Stimulated activated CD4-positive, alpha-beta T cell treated with anti-CD3 and anti-CD28 coated beads, Interleukin-1b, Interleukin-23, amount 100 ng/mL, for 4 hours (primary cell): ENCODE results near the gene KLHL22.
"Not testable (repeated sequence)": the region's sequence is repeated elsewhere in the genome, so short reads cannot be mapped to it uniquely, and the experiment has no call there.

Source experiments
- DNase-seq, 2 donors: peaks; one replicate each; pipeline ENCODE4 v3.0.0-alpha.2; 2020; ENCODE audit warnings: low read depth in 2 of 2

Gene KLHL22, protein sequence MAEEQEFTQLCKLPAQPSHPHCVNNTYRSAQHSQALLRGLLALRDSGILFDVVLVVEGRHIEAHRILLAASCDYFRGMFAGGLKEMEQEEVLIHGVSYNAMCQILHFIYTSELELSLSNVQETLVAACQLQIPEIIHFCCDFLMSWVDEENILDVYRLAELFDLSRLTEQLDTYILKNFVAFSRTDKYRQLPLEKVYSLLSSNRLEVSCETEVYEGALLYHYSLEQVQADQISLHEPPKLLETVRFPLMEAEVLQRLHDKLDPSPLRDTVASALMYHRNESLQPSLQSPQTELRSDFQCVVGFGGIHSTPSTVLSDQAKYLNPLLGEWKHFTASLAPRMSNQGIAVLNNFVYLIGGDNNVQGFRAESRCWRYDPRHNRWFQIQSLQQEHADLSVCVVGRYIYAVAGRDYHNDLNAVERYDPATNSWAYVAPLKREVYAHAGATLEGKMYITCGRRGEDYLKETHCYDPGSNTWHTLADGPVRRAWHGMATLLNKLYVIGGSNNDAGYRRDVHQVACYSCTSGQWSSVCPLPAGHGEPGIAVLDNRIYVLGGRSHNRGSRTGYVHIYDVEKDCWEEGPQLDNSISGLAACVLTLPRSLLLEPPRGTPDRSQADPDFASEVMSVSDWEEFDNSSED

DNA sequence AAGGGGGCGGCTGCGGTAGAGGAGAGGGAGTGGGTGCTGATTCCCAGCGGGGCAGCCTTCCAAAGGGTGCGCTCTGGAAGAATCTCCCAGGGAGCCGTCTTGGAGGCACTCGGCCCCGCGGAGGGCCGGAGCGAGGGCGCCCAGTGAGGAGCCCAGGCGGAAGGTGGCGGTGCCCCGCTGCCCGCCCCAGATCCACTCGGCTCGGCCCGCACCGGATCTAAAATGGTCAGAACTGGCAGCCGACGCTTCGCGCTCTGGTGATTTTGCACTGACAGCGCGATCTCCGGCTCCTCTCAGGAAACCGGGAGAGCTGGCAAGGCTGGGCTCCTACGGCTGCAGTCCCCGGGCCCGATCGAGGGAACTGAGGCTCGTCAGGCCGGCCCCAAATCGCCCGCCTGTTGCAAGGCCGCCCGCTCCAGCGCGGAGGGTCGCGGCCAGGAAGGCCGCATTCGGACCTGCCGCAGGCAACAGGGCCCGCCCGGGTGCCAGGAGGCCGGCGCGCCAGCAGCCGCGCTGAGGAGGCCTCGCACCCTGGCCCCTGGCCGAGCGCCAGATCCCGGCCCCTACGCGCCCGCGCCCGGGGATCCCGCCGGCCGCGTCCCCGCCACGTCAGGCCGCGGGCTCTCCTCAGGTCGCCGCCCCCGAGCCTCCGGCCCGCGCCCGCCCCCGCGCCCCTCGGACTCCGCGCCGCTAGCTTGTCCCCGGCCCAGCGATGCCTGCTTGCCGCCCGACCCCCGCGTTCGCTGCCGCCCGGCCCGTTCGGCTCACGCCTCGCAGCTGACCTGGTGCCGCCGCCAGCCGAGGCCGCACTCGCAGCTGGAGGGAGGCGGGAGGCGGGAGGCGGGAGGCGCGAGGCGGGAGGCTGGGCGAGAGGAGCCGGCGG, at the start of gene KLHL22:
TSS of gene KLHL22 (minus strand) at position 818 of the 883 bp plus-strand sequence. CDS start 6,584 bp downstream, outside the sequence.
- peak in 1 of 2 donors; percentile 8 for DNase-seq

DNA sequence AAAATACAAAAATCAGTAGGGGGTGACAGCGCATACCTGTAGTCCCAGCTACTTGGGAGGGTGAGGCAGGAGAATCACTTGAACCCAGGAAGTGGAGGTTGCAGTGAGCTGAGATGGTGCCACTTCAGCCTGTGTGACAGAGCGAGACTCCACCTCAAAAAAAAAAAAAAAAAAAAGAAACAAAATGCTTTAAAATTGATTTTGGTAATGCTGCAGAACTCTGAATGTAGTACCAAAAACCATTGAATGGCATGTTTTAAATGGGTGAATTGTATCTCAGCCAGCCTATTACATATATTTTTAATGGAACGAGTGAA, 49.7 kb upstream of the KLHL22 start:
- not testable (repeated sequence) for DNase-seq

DNA sequence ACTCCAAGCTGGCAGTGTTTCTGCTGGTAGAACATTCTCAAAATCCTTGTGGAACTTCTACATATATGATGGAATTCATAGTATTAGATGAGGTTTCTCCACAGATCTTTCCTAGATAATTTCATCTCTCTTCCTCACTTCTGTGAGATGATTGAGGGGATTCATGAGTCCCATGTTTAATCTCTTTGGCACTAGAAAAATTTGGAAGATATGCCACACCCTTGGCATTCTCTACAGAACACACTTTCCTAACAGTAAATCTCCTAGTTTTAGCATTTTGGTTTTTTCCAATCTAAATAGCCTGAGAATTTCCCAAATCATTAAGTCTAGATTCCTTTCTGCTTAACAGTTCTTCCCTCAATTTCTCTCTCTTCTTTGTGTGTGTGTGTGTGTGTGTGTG, 47.1 kb upstream of the KLHL22 start:
- DNase-seq = no peak

DNA sequence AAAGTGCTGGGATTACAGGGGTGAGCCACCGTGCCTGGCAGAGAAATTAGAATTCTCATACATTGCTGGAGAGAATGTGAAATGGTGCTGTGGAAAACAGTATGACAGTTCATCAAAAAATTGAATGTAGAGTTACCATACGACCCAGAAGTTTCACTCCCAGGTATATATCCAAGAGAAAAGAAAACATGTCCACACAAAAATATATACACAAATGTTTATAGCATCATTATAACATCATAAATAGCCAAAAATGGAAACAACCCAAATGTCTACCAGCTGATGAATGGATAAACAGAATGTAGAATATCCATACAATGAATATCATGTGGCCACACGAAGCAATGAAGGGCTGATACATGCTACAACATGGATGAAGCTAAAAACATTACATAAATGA, 46.5 kb upstream of the KLHL22 start:
- DNase-seq = no peak

DNA sequence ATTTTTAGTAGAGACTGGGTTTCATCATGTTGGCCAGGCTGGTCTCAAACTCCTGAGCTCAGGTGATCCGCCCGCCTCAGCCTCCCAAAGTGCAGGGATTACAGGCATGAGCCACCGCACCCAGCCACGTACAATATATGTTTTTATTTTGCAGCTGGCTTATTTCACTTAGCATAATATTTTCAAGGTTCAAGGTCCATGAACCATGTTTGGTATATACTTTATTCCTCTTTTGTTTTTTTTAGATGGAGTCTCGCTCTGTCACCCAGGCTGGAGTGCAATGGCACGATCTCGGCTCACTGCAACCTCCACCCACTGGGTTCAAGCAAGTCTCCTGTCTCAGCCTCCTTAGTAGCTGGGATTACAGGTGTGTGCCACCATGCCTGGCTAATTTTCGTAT, 43.3 kb upstream of the KLHL22 start:
- DNase-seq = not testable (repeated sequence)

DNA sequence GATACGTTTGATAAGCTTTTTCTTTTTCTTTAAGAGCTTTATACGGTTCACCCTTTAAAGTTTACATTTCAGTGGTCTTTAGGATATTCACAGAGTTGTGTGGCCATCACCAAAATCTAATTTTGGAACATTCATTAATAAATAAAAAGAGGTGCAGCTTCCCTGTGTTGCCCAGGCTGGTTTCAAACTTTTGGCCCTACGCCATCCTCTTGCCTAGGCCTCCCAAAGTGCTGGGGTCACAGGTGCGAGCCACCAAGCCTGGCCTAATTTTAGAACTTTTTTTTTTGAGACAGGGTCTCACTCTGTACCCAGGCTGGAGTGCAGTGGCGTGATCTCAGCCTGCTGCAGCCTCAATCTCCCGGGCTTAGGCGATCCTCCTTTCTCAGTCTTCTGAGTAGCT, 42.4 kb upstream of the KLHL22 start:
- DNase-seq = no peak

DNA sequence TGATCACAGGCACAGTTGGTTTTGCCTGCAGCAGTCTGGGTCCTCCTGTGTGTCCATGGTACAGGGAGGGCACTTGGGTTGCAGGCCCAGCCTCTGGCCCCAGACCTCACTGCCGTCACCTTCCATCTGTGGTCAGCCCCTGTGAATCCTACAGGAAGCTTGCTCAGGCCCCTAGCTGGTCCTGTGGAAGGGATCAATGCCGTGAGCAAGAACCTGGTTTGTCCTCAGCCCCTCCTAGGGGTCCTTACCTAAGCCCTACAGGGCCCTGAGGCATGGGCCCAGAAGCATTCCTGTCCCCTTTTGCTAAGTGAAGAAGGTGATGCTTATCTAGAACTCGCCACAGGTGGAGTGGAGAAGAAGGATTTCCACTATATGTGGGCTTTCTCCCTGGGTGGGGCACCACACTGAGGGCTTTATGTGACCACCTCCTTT, 41.7 kb upstream of the KLHL22 start:
- no peak for DNase-seq

DNA sequence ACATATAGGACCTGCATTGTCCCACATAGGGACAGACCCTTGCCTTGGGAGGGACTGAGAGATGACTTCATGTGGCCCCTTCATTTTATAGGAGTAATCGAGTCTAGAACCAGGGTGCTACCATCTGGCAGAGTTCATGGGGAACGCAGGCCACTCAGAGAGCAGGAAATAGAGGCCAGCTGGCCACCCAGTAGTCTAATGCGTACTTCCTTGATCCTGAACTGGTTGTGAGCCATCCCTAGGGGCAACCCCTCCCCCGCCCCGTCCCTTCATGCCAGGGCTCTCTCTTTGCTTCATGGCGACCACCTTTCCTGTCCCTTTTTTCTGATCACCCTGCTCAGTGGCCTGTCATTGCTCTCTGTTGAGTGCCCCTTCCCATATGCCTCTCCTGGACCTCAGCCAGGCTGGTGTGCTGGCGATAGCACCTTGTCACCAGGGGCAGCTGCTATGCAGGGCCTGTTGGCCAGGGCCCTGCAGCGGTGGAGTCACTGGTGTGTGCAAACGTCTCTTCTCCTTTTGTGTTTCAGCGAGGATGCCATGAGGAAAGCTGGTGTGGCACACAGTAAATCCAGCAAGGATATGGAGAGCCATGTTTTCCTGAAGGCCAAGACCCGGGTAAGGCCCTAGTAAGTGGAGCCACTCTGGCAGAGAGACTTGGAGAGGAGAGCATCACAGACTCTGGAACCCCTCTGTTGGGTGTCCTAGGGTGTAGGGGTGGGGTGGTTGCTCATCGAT, 41.2 kb upstream of the KLHL22 start:
- DNase-seq = no peak

DNA sequence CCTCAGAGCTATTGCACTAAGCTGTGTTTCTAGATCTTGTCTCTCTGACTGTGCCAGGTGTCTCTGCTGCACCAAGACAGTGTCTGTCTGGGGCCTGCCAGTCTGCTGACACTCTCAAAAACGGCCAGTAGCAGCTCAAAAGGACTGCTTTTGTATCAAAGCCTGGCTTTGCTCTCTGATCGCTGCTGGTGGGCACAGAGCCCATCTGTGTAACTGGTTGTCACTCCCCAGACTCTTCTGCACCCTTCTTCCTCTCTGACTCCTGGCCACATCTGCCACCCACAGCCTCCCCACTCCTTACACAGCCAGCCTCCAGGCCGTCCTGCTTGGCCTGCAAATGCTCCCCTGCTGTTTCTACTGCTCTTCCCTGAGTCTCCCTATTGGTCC, 38.3 kb upstream of the KLHL22 start:
- no peak for DNase-seq

DNA sequence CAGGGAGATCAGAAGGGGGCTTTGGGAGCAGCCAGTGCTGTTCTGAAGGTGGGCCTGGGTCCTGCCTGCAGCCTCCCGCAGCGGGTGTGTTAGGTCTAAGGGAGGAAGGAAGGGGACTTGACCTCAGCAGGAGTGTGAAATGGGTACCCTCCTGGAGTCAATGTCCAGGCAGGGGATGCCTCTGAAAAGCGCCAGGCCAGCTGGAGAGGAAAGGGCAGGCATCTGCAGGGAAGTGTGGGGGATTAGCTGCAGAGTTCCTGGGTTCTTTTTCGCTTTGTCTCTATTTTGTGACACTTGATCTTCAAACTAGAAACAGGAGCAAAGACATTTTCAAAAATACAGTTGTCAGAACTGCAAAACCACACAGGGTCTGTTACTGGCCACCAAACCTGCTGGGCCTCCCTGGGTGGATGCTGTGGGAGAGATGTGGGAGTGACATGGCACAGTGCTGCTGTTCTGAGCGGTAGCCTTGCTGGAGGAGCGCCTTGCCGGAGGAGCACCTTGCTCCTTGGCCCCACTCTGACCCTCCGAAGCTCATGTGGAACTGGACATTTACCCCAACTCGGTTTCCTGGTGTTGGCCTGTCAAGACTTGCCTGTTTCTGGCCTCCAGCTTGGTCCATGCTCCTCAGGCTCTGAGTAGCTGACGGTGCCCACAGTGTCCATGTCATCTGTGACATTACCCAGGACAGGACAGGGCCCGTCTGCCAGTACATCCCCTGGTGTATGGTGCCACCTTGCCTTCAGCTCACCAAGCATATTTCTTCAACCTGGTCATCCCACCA, 37.7 kb upstream of the KLHL22 start:
- DNase-seq = no peak

DNA sequence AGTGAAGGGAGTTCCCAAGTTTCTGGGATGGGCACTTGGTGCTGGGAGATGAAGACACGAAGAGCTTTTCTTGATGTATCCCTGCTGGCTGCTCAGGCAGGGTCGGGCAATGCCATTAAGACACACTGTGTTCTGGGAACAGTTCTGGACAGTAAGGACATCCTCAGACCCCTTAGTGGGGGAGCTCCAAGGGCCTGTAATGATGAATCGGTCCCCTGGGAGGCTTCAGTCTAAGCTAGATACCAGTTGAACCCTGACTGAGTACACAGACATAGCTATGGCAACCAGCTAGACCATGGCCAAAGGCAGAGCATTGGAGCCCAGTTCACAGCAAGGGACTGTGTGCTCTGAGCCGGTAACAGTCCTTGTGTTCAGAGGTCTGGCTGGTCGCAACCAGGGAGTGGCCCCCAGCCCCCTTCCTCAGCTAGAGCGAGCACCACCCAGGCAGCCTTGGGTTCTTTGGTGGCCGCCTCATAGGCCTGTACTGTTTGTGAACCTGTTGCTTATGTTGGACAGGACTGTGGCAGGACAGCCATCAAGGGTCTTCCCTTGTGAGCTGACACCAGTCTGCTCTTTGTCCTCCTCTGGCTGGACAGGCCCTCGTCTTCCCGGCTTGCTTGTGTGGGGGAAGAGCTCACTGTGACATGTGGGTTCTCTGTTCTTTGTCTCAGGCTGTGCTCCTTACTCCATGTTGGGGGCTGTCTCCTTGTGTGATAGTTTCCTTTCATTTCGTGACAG, 36.8 kb upstream of the KLHL22 start:
- DNase-seq = no peak

DNA sequence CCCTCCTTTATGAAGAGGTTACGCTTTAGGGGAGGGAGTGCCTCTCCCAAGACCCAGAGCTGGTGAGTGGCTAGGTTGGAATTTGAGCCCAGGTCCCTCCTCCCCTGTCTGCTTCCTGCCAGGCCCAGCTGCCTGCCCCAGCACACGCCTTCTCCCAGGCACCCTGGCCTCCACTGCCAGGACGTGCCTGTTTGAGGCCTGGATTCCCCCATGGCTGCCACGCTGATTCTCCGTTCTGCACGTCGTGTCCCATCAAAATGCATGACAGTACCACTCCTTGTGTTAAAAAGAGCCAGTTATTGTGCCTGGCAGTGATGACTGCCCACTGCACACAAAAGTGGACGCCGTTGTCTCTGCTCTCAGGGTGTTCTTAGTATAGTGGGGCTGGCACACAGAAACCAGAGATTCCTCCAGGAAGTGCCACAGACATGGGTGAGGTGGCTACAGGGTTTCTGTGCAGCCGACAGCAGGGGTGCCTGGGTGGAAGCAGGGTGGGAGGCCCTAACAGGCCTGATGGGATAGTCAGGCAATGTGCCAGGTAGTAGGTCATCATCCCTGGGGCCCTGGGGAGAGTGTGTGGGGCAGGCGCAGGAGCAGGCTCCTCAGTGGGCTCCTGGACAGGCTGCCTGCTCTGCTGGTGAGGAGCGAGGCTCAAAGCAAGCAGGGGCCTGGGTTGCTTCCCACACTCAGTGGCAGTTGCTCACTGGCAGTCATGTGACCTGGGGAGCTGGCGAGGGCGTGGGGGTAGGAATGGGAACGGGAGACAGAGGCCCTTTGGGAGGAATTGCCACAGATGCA, 36.0 kb upstream of the KLHL22 start:
- no peak for DNase-seq

DNA sequence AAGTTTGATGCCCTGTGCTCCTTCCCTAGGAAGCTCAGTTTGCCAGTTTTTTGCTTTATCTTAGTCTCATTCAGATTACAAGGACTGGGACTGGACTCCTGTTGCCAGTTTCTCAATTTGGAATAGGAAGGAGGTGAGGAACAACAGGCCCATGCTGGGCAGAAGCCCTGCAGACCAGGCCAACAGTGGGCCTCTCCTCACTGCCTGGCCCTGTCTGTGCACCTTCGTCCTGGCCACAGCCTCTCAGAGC, 35.5 kb upstream of the KLHL22 start:
- DNase-seq = no peak

DNA sequence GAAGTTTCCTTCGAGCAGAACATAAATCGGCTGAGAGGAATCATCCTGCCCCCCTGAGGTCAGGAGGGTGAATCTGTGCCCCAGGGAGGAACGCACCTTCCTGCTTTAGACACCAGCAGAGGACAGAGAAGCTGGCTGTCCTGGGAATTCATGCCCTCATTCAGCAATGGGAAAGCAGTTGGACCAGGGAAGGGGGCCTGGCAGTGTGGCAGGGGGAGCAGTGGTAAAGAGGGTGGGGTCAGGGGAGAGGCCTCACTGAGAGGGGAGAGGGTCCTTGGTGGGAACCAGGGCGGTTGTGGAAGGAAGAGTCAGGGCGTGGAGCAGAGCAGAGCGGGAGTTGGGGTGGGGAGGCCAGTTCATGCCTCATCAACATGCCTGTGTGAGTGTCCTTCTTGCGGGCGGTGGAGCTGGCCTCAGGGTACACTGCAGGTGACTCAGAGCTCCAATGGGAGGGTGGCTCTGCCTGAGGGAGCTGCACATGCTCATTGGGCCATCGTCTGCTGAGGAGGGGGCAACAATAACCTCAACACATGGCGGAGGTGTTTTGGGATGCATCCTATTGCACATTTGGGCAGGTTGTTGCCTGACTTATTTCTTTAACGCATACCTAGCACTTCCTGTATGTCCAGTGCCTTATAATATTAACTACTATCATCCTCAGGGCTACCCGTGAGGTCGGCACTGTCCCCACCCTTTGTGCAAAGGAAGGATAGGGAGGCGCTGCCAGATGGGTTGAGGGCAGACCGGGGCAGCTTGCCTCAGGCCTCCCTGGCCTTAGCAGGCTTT, 35.0 kb upstream of the KLHL22 start:
- no peak for DNase-seq

DNA sequence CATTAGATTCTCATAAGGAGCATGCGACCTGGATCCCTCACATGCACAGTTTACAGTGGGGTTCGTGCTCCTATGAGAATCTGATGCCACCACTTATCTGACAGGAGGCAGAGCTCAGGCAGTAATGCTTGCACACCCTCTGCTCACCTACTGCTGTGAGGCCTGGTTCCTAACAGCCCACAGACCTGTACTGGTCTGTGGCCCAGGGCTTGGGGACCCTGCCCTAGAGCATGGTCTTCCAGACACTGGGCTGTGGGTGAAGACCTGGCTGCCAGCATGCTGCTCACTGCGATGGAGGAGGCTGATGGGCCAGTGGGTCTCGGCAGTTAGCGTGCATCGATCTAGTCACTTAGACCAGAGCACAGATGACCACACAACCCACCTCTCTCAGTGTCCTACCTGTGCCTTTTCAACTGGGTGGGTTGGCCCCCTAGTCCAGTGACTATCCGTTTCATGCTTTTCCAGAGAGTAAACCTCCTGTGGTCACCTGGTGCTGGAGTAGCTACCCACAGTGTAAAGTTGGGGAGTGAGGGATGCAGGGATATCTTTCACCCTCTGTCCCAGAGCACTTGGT, 32.9 kb upstream of the KLHL22 start:
- no peak for DNase-seq

DNA sequence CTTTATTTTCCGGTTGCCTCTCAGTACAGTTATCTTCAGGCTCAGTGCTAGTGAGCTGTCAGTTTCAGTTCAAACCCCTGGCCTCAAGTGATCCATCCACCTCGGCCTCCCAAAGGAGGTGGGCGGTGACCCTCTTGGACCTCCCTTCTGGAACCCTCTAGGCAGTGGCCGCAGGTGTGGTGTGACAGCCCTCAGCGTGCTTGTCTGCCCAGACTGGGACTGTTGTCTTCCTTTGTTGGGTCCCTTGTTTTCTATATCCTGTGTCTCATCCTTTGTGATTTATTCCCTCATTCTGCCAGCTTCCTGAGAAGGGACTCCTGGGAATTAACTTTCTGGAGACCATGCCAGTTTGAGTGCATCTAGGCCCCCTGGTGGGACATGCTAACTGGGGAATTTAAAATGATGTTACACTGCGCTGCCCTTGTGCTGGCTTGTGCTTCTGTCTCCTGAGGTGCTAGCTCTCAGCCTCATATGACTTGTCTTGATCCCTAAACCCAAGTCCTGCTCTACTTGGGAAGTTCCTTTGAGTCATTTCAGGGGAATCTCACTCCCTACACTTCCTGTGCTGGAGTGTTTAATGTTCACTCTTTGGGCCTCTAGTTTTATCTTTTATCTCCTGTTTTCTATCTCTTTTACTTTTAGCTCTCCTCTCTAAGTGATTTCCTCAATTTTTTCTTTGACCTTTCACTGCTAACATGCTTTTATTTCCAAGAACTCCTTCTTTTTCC, 31.2 kb upstream of the KLHL22 start:
- no peak for DNase-seq

DNA sequence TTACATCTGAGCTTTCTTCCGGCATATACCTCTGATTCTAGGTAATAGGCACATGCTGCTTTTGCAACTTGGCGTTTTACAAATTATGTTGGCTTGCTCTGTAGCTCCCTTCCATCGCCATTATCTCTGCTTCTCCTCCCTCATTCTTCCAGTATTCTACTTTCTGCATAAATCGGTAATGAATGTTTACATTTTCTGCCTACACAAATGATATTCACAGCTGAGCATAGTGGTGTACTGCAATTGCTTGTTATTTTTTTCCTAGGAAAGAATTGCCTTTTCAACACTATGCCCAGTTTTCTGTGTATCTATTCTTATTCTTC, 30.7 kb upstream of the KLHL22 start:
- no peak for DNase-seq

DNA sequence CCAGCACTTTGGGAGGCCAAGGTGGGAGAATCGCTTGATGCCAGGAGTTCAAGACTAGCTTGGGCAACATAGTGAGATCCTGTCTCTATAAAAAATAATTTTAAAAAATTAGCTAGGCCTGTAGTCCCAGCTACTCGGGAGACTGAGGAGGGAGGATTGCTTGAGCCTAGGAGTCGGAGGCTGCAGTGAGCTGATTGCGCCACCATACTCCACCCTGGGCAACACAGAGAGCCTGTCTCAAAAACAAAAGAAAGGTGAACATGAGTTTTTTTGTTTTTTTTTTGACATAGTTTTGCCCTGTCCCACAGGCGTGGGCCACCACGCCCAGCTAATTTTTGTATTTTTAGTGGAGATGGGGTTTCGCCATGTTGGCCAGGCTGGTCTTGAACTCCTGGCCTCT, 29.5 kb upstream of the KLHL22 start:
- DNase-seq = no peak
